Measurements from ENCODE around the gene GASK1B. TPM values are rescaled to one million over a fixed set of nuclear protein-coding genes. Genes with fewer than 3 reads are reported as not detected.
A peak's percentile ranks its signal among the peaks of the same experiment; 100 is the strongest.

Gene GASK1B
- 10 to 100 TPM; 51.6 to 82.2 TPM for total RNA-seq
- long read RNA-seq, donor 1, full-length matches to known transcripts: 3 of 22 reads
- long read RNA-seq, donor 1, partial matches to known transcripts: 13 of 22 reads
- long read RNA-seq, donor 1, other reads (novel, unspliced or antisense): 6 of 22 reads
- long read RNA-seq, donor 2, full-length matches to known transcripts: 3 of 9 reads
- long read RNA-seq, donor 2, partial matches to known transcripts: 1 of 9 reads
- long read RNA-seq, donor 2, other reads (novel, unspliced or antisense): 5 of 9 reads

GRCh38 chr4:158172261-158173258, at the start of gene GASK1B:
Gene GASK1B, minus strand, starts transcription at chr4:158173025. Its CDS starts 1,650 bp downstream, at chr4:158171375.
- DNase-seq (ENCODE audit: low spot score): no peak
- intact Hi-C loops (cut with DNase I): loop anchor here (2.0 to 5.0 kb wide), 2 partner anchors 180 kb away; no protein-coding TSS in a partner anchor

GRCh38 chr4:158219623-158220022, 46.8 kb upstream of the GASK1B start:
- intact Hi-C loops (cut with DNase I): no loop called here
- no peak for DNase-seq (ENCODE audit: low spot score)

- intact Hi-C loops (cut with DNase I): no loop called here
- no peak for DNase-seq (ENCODE audit: low spot score)
Measured at GRCh38 chr4:158217763-158218162, 44.9 kb upstream of the GASK1B start.

GRCh38 chr4:158214856-158215255, 42.0 kb upstream of the GASK1B start:
- no peak for DNase-seq (ENCODE audit: low spot score)
- intact Hi-C loops (cut with DNase I): no loop called here

GRCh38 chr4:158213466-158213865, 40.6 kb upstream of the GASK1B start:
- DNase-seq (ENCODE audit: low spot score): no peak
- intact Hi-C loops (cut with DNase I): no loop called here

GRCh38 chr4:158211222-158211621, 38.4 kb upstream of the GASK1B start:
- intact Hi-C loops (cut with DNase I): no loop called here
- no peak for DNase-seq (ENCODE audit: low spot score)

DNA sequence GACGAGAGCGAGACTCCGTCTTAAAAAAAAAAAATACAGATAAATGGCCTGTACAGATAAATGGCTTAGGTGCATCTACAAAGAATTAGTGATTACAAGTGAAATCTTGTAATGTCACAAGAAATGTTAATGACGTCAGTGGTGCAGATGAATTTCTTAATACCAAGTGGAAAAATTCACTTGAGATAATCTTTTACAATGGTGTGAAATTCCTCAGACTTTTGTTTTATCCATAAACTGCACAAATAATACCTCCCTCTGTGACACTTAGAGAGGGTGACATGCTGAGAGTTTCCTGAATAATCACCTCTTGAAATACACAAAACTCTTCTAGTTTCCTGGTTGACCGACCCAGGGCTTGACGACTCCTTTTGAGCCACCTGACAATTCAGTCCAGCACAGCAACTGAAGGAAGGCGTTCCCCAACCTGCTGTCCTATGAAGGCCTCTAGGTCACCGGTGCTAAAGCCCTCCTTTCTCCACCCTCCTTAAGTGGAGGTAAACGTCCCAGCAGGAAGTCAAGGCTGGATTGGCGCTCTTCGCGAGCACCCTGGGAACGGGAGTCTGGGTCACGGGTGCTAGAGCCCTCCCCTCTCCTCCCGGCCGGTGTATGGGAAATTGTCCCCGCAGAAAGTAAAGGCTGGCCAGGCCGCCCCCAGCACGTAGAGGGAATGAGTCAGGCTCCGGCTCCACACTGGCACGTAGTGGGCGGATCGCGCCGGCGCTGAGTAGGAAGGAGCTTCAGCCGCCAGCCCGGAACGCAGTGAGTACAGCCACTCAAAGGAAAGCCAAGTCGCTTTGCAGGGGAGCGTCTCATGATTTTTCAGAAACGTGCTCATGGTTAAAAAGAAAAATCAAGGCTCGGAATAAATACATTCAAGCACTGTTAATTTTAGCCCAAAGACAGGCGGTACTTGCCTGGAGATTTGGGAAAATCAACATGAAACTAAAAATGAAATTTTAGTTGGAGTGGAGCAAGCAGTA, 37.3 kb upstream of the GASK1B start, which contains the start of gene TMEM144:
TSS of gene TMEM144 (plus strand) at position 662 of the 983 bp plus-strand sequence. CDS start 2,182 bp downstream, outside the sequence.
- peak; percentile 98 for DNase-seq (ENCODE audit: low spot score)
- intact Hi-C loops (cut with DNase I): no loop called here

DNA sequence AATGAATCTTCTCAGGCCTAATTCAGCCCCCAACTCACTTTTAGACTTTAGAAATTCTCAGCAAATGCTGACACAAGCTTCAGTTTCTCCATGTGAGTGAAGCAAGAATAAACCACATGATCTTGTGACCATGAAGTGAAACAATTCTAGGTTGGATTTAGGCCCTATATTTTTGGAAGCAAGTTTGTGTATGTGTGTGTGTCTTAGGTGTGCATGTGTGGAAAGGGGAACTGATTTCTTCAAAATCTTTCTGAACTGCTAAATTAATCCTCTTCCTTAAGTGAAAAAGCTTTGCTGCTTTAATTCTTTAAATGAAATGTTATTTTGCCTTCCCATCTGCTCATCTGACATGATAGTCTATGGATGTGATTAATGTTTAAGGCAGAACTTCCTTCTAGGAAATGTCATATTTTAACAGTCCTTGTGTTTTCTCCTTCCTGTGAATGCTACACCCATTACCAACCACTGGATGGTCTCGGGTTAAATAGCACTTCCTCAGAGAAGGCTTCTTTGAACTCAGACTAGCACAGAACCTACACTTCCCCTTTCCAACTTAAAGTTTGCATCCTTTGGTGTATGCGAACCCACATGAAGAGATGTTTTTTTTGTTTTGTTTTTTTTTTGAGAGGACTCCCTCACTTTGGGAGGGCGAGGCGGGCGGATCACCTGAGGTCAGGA, 36.3 kb upstream of the GASK1B start:
- no peak for DNase-seq (ENCODE audit: low spot score)
- intact Hi-C loops (cut with DNase I): no loop called here

- no peak for DNase-seq (ENCODE audit: low spot score)
- intact Hi-C loops (cut with DNase I): no loop called here
Measured at GRCh38 chr4:158203929-158204328, 31.1 kb upstream of the GASK1B start.

DNA sequence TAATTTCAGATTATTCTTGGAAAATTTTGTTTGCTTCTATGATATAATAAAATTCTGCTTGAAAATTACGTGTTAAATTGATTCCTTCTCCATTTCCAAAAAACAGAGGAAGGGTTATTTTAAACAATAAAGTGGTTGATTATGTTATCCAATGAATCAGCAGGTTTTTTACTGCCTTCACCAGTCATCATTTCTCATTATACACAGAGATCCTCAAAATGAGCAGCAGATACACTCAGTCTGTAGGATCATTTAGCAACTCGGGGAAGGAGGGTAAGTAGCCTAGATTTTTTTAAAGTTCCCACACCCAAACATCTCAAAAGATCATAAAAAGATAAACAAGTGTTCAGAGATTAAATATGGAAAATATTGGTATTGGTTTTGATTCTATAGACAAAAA, 30.6 kb upstream of the GASK1B start:
- DNase-seq (ENCODE audit: low spot score): no peak
- intact Hi-C loops (cut with DNase I): no loop called here

DNA sequence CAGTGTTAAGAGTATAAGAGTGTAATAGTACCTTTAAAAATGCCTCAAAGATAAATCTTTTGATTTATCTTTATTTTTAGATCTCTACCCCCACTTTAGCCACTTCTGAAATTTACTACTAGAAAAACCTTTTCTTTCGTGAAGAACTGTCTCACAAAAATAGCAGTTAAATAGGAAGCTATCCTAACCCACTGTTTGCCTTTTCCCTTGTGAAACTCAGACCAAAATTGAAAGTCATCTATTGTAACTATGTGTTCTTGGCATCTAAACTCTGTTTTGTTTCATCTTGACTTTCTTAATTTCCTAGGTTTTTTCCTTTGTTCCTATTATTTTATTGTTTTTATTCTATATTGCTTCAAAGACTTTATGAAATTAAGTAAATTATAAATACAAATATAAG, 29.7 kb upstream of the GASK1B start:
- intact Hi-C loops (cut with DNase I): no loop called here
- DNase-seq (ENCODE audit: low spot score): no peak

DNA sequence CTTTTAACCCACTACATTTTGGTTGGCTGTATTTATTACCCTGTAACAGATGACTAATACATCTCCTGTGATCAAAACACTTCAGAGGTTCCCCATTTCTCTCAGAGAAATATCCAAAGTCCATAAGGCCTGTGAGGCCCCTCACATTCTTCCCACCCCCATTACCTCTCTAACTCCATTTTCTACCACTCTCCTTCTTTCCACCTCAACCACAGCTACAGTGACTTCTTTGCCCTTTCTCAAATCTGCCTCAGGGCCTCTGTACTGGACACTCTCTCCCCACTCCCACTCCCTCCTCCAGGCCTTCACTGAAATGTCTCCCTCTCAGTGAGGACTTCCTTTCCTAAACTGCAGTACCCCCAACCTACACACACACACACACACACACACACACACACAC, 29.1 kb upstream of the GASK1B start:
- intact Hi-C loops (cut with DNase I): no loop called here

DNA sequence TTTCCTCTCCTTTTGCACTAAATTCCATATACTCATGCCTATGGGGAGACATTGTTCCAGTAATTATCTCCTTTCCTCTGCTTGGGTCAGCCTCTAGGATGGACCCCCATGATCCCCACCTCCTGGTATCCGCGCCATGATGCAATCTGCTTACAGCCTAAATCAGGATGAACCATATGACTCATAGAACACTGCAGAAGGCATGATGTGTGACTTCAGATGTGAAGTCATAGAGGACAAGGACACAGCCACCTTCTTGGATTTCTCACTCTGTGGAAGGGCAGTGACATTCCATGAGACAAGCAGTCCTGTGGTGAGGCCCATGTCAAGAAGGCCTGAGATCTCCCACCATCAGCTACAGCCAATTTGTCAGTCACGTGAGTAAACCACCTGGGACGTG, 28.5 kb upstream of the GASK1B start:
- intact Hi-C loops (cut with DNase I): no loop called here
- no peak for DNase-seq (ENCODE audit: low spot score)

More for the DNA sequence above, 29.1 kb upstream of the GASK1B start:
- no peak for DNase-seq (ENCODE audit: low spot score)

- DNase-seq (ENCODE audit: low spot score): peak; percentile 47
- intact Hi-C loops (cut with DNase I): no loop called here
Measured at GRCh38 chr4:158200214-158200613, 27.4 kb upstream of the GASK1B start.

DNA sequence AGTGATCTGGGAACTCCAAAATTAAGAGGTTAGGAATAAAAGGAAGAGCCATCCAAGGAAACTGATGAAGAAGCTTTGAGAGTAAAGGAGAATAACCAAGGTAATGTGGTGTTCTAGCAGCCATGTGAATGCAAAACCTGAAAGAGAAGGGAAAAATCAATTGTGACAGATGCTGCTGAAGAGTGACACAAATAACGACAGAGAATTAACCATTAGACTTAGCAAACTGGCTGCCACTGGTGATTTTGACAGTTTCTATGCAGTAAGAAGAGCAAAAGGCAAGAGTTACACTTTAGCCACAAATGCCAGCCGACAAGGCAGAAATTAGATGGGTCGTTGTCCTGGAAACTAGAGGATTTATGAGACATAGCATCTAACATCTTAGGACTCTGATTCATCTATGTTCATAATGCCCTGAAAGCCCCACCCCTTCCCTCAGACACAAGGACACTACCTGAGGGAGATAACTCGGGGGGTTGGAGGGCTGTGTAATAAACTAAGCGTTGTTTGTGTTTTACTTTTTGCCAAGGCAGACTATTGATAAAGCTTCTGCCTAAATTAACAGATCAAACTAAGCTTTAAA, 24.5 kb upstream of the GASK1B start:
- intact Hi-C loops (cut with DNase I): loop anchor here in 1 of 2 donors (10.0 kb wide), 1 partner anchor 58 kb away; no protein-coding TSS in a partner anchor
- no peak for DNase-seq (ENCODE audit: low spot score)

DNA sequence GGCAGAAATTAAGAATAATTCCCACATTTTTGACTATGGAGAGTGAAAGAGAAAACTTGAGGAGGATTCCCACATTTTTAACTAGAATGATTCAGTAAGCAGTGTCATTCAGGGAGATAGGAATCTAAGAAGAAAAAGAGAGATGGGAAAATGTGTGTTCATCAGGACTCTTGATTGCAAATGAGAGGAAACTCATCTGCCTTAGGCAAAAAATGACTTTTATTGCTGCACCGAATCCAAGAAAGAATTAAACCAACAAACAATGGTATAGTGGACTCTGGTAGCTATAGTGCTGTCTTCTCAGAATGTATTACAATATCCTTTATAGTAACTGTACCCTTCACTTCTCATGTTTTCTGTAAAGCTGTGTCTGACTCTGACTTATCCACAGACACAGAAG, 22.5 kb upstream of the GASK1B start:
- intact Hi-C loops (cut with DNase I): loop anchor here in 1 of 2 donors (10.0 kb wide), 1 partner anchor 60 kb away; no protein-coding TSS in a partner anchor

GRCh38 chr4:158193171-158193749, 20.4 kb upstream of the GASK1B start:
- intact Hi-C loops (cut with DNase I): loop anchor here in 1 of 2 donors (10.0 kb wide), 1 partner anchor 62 kb away; no protein-coding TSS in a partner anchor
- DNase-seq (ENCODE audit: low spot score): no peak

More for the DNA sequence above, 22.5 kb upstream of the GASK1B start:
- DNase-seq (ENCODE audit: low spot score): no peak
